ENCODE data around the gene OBSCN.
"Not testable (repeated sequence)": the region's sequence is repeated elsewhere in the genome, so short reads cannot be mapped to it uniquely, and the experiment has no call there.

OBSCN gene

GRCh38 chr1:228228601-228229074 is 20.8 kb downstream of the OBSCN start:
- no peak for DNase-seq

GRCh38 chr1:228231189-228231588 is 23.3 kb downstream of the OBSCN start:
- DNase-seq = no peak

- no peak for DNase-seq
Observed at GRCh38 chr1:228233136-228233535, 25.3 kb downstream of the OBSCN start.

- no peak for DNase-seq
Observed at GRCh38 chr1:228234921-228235320, 27.1 kb downstream of the OBSCN start.

- no peak for DNase-seq
Observed at GRCh38 chr1:228236744-228237143, 28.9 kb downstream of the OBSCN start.

GRCh38 chr1:228238007-228238406 is 30.2 kb downstream of the OBSCN start:
- no peak for DNase-seq

GRCh38 chr1:228238461-228238860 is 30.6 kb downstream of the OBSCN start:
- no peak for DNase-seq

- DNase-seq = no peak
Observed at GRCh38 chr1:228240411-228241240, 32.8 kb downstream of the OBSCN start.

GRCh38 chr1:228241259-228241658 is 33.4 kb downstream of the OBSCN start:
- no peak for DNase-seq

- no peak for DNase-seq
Observed at GRCh38 chr1:228242409-228242808, 34.6 kb downstream of the OBSCN start.

- no peak for DNase-seq
Observed at GRCh38 chr1:228243093-228243492, 35.2 kb downstream of the OBSCN start.

- not testable (repeated sequence) for DNase-seq
Observed at GRCh38 chr1:228243989-228244388, 36.1 kb downstream of the OBSCN start.

- DNase-seq = no peak
Observed at GRCh38 chr1:228245111-228245510, 37.3 kb downstream of the OBSCN start.

- no peak for DNase-seq
Observed at GRCh38 chr1:228246216-228246900, 38.5 kb downstream of the OBSCN start.

GRCh38 chr1:228249513-228250305 is 41.9 kb downstream of the OBSCN start:
- DNase-seq = no peak

GRCh38 chr1:228252476-228252875 is 44.6 kb downstream of the OBSCN start:
- not testable (repeated sequence) for DNase-seq

- no peak for DNase-seq
Observed at GRCh38 chr1:228256626-228257375, 49.0 kb downstream of the OBSCN start.

GRCh38 chr1:228258486-228258885 is 50.6 kb downstream of the OBSCN start:
- DNase-seq = no peak

GRCh38 chr1:228259368-228259894 is 51.6 kb downstream of the OBSCN start:
- no peak for DNase-seq

- no peak for DNase-seq
Observed at GRCh38 chr1:228259951-228260350, 52.1 kb downstream of the OBSCN start.

- no peak for DNase-seq
Observed at GRCh38 chr1:228261706-228262105, 53.9 kb downstream of the OBSCN start.

- DNase-seq = no peak
Observed at GRCh38 chr1:228262475-228262874, 54.6 kb downstream of the OBSCN start.
